Neural cell (in vitro differentiated cells): ENCODE results near the gene MFRP. TPM values are rescaled to one million over a fixed set of nuclear protein-coding genes. Genes with fewer than 3 reads are reported as not detected.

Experiments used
- H2AFZ ChIP-seq: fragments of 200-600, 300-800 bp; sonication (generic), shearing (Covaris generic); 2 replicates; pipeline ENCODE4 v1.6.0; 2014; ENCODE audit warnings: low read depth, mild to moderate bottlenecking, antibody characterized with exemption, low read length, moderate library complexity
- H3F3A ChIP-seq: fragments of 200-600 bp; shearing (Covaris generic); 2 replicates; pipeline ENCODE4 v1.6.1; 2016; ENCODE audit warnings: mild to moderate bottlenecking, moderate library complexity, mixed read lengths, antibody characterized with exemption, low read length; ENCODE audit not compliant: insufficient read depth, poor library complexity, severe bottlenecking
- H3K27ac ChIP-seq: fragments of 200-600, 300-800 bp; sonication (generic), shearing (Covaris generic); 2 replicates; pipeline ENCODE4 v1.5.1; 2014; ENCODE audit warnings: mild to moderate bottlenecking, low read length, moderate library complexity
- H3K27me3 ChIP-seq: fragments of 300-800, 200-600 bp; sonication (generic), shearing (Covaris generic); 2 replicates; pipeline ENCODE4 v1.6.0; 2014; ENCODE audit warnings: mild to moderate bottlenecking, low read depth, low read length, moderate library complexity; ENCODE audit not compliant: insufficient read depth
- H3K36me3 ChIP-seq: fragments of 300-800, 200-600 bp; sonication (generic), shearing (Covaris generic); 2 replicates; pipeline ENCODE4 v1.5.1; 2014; ENCODE audit warnings: mild to moderate bottlenecking, antibody characterized with exemption, low read length, moderate library complexity; ENCODE audit not compliant: insufficient read depth
- H3K4me2 ChIP-seq: fragments of 300-800, 200-600 bp; sonication (generic), shearing (Covaris generic); 2 replicates; pipeline ENCODE4 v1.6.0; 2014; ENCODE audit warnings: mild to moderate bottlenecking, low read length
- H3K4me3 ChIP-seq: fragments of 300-800, 200-600 bp; sonication (generic), shearing (Covaris generic); 2 replicates; pipeline ENCODE4 v1.5.1; 2014; ENCODE audit warnings: mild to moderate bottlenecking, low read length, moderate library complexity
- H3K79me2 ChIP-seq: fragments of 200-600 bp; shearing (Covaris generic); replicated peaks from 2 replicates; pipeline ENCODE4 v1.6.0; 2014; ENCODE audit warnings: mild to moderate bottlenecking, low read length, moderate library complexity; ENCODE audit not compliant: insufficient read depth
- H3K9ac ChIP-seq: fragments of 300-800, 200-600 bp; sonication (generic), shearing (Covaris generic); 2 replicates; pipeline ENCODE4 v1.6.1; 2016; ENCODE audit warnings: mild to moderate bottlenecking, low read length, mixed read lengths
- H3K9me2 ChIP-seq: fragments of 200-600 bp; shearing (Covaris generic); 2 replicates; pipeline ENCODE4 v1.6.1; 2016; ENCODE audit warnings: mild to moderate bottlenecking, low read length, mixed read lengths; ENCODE audit not compliant: insufficient read depth
- H3K9me3 ChIP-seq: fragments of 200-600, 300-800 bp; sonication (generic), shearing (Covaris generic); 2 replicates; pipeline ENCODE4 v1.6.1; 2016; ENCODE audit warnings: mild to moderate bottlenecking, mixed run types, low read length, moderate library complexity, mixed read lengths
- H4K20me1 ChIP-seq: fragments of 200-600 bp; shearing (Covaris generic); 2 replicates; pipeline ENCODE4 v1.6.1; 2016; ENCODE audit warnings: mild to moderate bottlenecking, mixed run types; ENCODE audit not compliant: insufficient read depth
- CTCF ChIP-seq: fragments of 450-650 bp; IDR thresholded peaks from 2 replicates; pipeline ENCODE4 v1.5.1; 2014; ENCODE audit warnings: antibody characterized with exemption, mild to moderate bottlenecking, moderate library complexity; ENCODE audit not compliant: poor library complexity, severe bottlenecking
- EP300 ChIP-seq: fragments of 450-650 bp; conservative IDR thresholded peaks from 2 replicates; pipeline ENCODE4 v1.6.1; 2014; ENCODE audit warnings: antibody characterized with exemption, mild to moderate bottlenecking, moderate library complexity; ENCODE audit not compliant: poor library complexity, severe bottlenecking
- EZH2 ChIP-seq: fragments of 200-600, 300-800 bp; shearing (Covaris generic), sonication (generic); IDR thresholded peaks from 2 replicates; pipeline ENCODE4 v1.6.1; 2014; ENCODE audit warnings: antibody characterized with exemption, low read length, borderline replicate concordance, mild to moderate bottlenecking; ENCODE audit not compliant: insufficient read depth, poor library complexity, severe bottlenecking
- MXI1 ChIP-seq: fragments of 450-650 bp; conservative IDR thresholded peaks from 2 replicates; pipeline ENCODE4 v1.6.1; 2014; ENCODE audit warnings: antibody characterized with exemption, mild to moderate bottlenecking; ENCODE audit not compliant: poor library complexity, severe bottlenecking
- POLR2AphosphoS5 ChIP-seq: IDR thresholded peaks from 2 replicates; pipeline ENCODE4 v1.6.1; 2012
- RAD21 ChIP-seq: fragments of 450-650 bp; conservative IDR thresholded peaks from 2 replicates; pipeline ENCODE4 v1.6.1; 2014; ENCODE audit warnings: antibody characterized with exemption, mild to moderate bottlenecking, moderate library complexity
- REST ChIP-seq: IDR thresholded peaks from 2 replicates; pipeline ENCODE4 v1.6.1; 2012; ENCODE audit warnings: borderline replicate concordance
- SMC3 ChIP-seq: fragments of 450-650 bp; conservative IDR thresholded peaks from 2 replicates; pipeline ENCODE4 v1.6.1; 2014; ENCODE audit warnings: antibody characterized with exemption, mild to moderate bottlenecking, moderate library complexity; ENCODE audit not compliant: poor library complexity
- TAF1 ChIP-seq: IDR thresholded peaks from 2 replicates; pipeline ENCODE4 v1.6.1; 2012; ENCODE audit warnings: low read depth
- polyA plus RNA-seq: library from polyadenylated mRNA; depleted of rRNA; stranded (reverse); fragments of >200 nt; gene quantifications from 2 replicates; pipeline ENCODE4 v1.2.3, GENCODE V29; 2014

MFRP gene
- polyA plus RNA-seq, 1 donor from 2014 or later = not detected

- Histone ChIP-seq H3F3A (no peaks in the 10 kb centered on the region), H3K4me2 (no peak overlapping the region), H3K79me2 (no peaks in the 10 kb centered on the region), H3K9me2 (no peaks in the 10 kb centered on the region), H3K4me3 (no peak overlapping the region), H3K9me3 (no peaks in the 10 kb centered on the region), H4K20me1 (no peaks in the 10 kb centered on the region), H3K27me3 (peaks cover 12% of the 10 kb centered on the region), H3K9ac (no peak overlapping the region), H2AFZ (no peak overlapping the region), H3K36me3 (no peaks in the 10 kb centered on the region), H3K27ac (no peak overlapping the region)
- TF ChIP-seq POLR2AphosphoS5 = no peak
- TF ChIP-seq EP300 = no peak
- no peak for TF ChIP-seq RAD21
- no peak for TF ChIP-seq EZH2
- TF ChIP-seq REST = no peak
- TF ChIP-seq MXI1 = no peak
- no peak for TF ChIP-seq TAF1
- no peak for TF ChIP-seq CTCF
- TF ChIP-seq SMC3 = no peak
These were observed 22.8 kb upstream of the MFRP start for GRCh38 chr11:119369132-119369925.

- H2AFZ ChIP-seq = no peak overlapping the region
- H3K27me3 ChIP-seq = peaks cover 13% of the 10 kb centered on the region
- no peaks in the 10 kb centered on the region for H3K9me3 ChIP-seq
- H3K4me2 ChIP-seq = no peak overlapping the region
- H3F3A ChIP-seq = no peaks in the 10 kb centered on the region
- H4K20me1 ChIP-seq = no peaks in the 10 kb centered on the region
- no peak overlapping the region for H3K4me3 ChIP-seq
- H3K79me2 ChIP-seq = no peaks in the 10 kb centered on the region
- TF ChIP-seq EP300 (no peak), EZH2 (no peak), POLR2AphosphoS5 (no peak), MXI1 (no peak), RAD21 (no peak), CTCF (no peak), REST (no peak), TAF1 (no peak), SMC3 (no peak)
- no peak overlapping the region for H3K9ac ChIP-seq
- H3K36me3 ChIP-seq = no peaks in the 10 kb centered on the region
- no peaks in the 10 kb centered on the region for H3K9me2 ChIP-seq
- H3K27ac ChIP-seq = no peak overlapping the region
These were observed 21.9 kb upstream of the MFRP start for GRCh38 chr11:119368121-119369034.
